GM23248 (cell line): ENCODE data around the gene APBB1IP.

Source experiments
- EZH2 ChIP-seq: fragments of 200-600 bp; sonication (generic); IDR thresholded peaks from 2 replicates; pipeline ENCODE4 v1.6.1; 2018; ENCODE audit warnings: antibody characterized with exemption, mild to moderate bottlenecking; ENCODE audit not compliant: insufficient read depth, poor library complexity, severe bottlenecking
- EZH2phosphoT487 ChIP-seq: fragments of 200-600 bp; sonication (generic); IDR thresholded peaks from 2 replicates; pipeline ENCODE4 v1.6.1; 2018; ENCODE audit warnings: antibody characterized with exemption, moderate library complexity, mild to moderate bottlenecking, low read depth; ENCODE audit not compliant: insufficient read depth

- TF ChIP-seq EZH2phosphoT487 = no peak
- no peak for TF ChIP-seq EZH2
These were observed 11.6 kb downstream of the APBB1IP start for GRCh38 chr10:26449726-26450125.
